CD4-positive, alpha-beta T cell treated with Interferon gamma for 1 hour (primary cell): ENCODE results near the gene TCN2.
"Not testable (repeated sequence)": the region's sequence is repeated elsewhere in the genome, so short reads cannot be mapped to it uniquely, and the experiment has no call there.

Experiments
- DNase-seq: peaks from one replicate; pipeline ENCODE4 v3.0.0-alpha.2; 2020

TCN2 gene

DNA sequence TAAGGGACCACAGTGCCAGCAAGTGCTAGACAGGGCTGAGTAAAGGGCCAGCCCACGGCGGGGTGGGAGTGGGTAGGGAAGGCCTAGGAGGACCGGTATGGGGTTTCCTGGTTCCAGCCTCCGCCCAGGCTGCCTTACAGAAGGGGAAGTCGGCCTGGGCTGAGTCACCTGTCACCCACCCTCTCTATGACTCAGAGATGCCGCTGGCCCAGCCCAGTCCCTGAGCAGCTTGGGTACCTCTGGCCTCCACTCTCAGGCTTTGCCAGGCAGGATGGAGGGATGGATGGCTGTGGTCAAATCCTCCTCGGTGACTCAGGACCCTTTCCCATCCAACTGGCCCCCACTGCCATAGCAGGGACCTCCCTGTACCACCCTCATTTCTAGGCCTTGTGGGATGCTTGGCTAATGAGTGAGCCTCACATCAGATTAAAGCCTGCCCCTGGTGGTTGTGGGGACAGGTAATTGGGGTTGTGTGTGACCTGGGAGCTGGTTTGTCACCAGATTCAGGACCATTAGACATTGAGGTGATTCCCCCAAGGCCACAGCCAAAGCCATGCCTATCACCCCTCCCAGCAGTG, 42.5 kb downstream of the TCN2 start:
- peak; percentile 69 for DNase-seq

DNA sequence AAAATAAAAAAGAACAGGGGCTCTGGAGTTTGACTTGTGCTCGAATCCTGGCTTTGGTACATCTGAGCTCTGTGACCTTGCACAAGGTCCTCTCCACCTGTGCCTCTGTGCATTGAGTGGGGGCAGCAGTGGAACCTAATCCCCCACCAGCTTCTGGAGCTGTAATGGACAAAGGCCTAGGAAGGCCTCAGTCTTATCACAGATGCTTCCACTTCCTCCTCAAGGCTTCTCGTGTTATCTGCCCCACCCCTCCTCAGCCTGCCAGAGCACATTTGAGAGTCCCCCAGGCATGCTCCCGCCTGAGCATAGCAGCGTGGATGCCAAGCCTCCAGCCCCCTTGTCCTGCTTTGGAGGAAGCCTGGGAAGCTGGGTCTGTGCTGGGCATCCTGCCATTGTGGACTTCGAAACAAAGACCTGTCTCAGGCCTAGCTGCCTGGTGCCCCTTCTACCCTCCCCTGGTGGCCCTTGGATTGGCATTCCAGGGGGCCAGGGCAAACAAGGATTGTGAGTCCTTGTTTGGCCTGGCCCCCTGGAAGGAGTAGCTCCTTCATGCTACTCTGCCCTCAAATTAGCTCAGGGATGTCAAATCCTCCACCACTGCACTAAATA, 43.6 kb downstream of the TCN2 start:
- no peak for DNase-seq

DNA sequence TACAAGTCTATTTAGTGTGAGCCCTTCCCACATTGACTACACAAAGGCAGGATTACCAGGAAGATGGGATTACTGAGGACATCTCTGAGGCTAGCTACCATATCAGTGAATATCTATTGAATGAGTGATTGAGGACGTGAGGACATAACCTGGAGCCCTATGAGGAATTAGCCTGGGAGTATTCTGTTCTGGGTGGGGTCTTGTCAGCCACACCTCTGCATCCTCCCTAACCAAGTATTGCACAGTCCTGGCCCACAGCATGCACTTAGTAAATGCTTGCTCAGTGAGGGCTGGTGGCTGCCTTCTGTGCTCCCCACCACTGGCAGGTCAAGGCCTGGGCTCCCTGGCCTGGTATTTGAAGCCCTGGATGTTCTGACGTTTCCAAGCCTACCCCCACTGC, 45.9 kb downstream of the TCN2 start:
- no peak for DNase-seq

DNA sequence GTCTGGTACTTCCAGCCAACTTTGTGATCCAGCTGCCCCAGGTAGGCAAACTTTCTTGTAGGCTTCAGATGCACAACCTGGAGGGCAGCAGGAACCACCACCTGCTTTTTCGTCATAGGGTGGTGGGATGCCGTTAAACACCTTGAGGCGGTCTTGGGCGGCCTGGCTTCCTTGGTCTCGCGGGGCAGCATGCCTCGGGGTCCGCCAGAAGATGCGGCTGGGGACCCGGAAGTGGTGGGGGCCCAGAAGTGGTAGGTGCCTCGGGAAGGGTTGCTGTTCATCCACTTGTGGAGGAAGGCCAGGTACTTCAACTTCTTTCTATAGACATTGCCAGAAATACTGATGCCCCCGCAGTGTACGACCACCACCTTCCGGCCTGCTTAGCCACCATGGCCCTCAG, 47.4 kb downstream of the TCN2 start:
- DNase-seq, result no peak

DNA sequence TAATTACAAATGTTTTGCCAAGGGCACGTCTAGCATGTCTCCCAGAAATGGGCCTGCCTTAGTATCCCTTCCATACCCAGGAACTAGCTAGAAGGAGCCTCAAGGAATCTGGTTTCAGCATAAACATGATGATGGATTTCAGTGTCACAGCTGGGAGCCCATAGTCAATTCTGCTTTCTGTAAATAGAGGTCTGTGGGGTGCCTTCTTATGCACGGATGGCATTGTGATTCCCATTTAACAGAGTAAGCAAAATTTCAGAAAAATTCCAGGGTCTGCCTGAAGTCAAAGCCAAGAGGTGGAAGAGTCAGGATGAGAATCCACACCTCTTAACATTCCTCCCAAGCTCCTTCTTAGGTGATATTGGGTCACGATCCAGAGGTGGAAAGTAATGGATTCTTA, 48.6 kb downstream of the TCN2 start:
- no peak for DNase-seq

DNA sequence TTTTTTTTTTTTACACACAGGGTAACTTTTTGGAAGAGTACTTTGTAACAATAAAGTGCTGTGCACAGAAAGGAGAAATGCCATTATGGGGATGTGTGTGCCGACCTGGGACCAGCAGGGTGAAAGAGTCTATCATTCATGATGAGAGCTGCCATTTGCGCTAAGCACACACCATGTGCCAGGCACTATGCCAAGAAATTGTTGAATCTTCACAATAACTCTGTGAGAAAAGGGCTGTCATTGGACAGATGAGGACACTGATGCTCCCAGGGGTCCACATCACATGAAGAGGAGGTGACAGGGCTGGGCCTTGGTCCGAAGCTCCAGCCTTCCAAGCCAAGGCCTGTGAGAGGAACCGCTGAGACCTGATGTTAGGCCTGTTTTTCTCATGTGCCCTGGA, 55.1 kb downstream of the TCN2 start:
- DNase-seq, result no peak

DNA sequence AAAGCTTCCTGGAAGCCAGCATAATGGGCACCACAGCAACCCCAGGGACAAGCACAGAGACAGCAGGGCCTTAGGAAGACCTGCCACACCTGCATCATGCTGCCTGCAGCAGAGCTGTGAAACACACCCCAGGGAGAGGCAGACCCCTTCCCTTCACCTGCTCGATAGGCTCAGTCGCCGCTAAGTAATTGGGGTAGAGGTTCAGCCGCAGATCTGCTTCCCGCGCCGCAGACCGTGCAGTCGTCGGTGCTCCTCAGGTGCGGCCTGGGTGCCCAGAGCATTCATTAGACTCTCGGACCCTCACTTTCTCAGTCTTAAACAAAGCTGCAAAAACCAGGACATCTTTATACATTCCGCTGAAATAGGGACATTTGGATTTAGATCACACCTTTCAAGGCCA, 57.8 kb downstream of the TCN2 start:
- DNase-seq, result no peak

DNA sequence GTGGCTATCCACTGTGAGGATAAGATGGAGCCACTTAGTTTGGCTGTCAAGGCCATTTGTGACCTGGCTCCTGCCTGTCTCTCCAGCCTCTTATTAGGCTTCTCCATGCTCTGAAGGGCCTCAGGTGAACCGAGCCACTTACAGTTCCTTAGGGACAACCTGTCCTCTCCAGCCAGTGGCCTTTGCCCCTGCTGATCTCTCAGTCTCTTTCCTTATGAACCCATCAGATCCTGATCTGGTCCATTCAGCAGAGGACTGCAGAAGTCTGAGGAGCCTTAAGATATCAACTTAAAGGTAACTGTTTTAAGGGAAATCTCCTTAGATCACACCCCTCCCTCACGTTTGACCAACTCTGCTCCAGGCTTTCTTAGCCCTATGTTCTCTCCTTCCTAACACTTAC, 58.3 kb downstream of the TCN2 start:
- DNase-seq, result no peak

DNA sequence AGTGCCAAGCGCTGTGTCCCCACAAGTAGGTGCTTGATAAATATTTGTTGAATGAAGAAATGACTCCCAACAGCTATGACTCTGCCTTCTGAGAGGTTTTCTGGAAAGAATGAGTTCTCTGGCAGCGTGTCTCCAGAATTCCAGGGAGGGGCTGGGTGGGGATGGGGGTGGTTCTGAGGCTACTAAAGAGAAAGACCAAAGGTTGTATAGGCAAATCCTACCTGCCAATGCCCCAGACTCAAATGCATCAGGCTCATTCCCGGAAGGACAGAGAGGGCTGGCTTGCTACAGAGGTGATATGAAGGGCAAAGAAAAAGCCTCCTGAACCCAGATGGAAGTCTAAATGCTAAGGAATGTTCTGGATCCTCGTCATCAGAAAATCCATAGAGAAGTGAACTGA, 58.8 kb downstream of the TCN2 start:
- no peak for DNase-seq

DNA sequence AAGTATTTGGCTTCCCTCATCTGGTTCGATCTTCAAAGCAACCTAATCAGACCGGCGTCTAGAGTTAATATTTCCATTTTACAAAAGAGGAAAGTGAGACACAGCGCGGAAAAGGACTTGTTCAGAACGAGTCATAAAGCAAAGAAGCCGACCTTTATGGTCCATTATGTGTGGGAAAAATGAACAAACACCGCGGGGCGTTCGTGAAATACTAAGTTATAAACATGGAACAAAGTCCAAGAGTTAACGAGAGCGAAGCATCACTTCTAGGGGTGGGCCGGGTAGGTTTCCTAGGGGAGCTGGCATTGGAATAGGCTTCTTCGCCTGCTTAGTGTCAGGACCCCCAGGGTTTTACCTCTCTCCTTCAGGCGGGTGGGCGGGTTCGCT, 60.1 kb downstream of the TCN2 start:
- no peak for DNase-seq

DNA sequence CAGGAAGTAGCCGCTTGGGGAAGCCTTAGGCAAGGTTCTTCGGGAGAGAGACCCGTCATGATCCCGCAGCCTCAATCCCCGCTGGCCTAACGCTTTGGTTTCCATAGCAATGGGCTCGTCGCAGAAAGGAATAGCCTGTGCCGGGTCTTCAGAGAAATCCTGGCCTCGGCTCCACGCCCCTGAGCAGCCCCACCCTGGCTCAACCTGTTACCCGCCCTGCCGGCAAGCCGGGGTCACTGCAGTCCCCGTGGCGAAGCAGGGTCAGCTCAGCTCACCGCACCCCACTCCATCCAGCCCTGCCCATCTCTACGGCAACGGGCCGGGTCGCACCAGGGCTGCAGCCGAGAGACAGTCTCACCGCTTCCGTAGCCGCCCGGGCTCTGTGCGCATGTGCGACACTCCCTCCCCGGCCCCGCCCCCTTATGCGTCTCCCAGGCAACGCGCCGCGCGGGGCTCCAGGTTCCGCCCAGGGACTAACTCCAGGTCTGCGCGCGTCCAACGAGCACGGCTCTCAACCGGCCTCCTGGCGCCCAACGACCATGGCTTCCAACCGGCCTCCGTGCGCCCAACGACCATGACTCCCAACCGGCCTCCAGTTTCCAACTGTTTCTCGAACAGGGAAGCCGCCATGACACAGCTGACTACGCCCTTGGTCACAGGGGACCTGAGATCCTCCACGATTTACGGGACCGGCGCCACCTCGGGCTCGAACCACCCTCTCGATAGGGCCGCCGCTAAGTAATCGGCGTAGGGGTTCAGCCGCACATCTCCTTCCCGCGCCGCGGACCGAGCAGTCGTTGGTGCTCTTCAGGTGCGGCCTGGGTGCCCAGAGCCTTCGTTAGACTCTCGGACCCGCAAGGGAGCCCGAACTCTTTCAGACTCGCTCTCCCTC, 60.8 kb downstream of the TCN2 start, which contains the start of gene DUSP18:
Gene DUSP18 (minus strand): TSS at position 382 of the 892 bp plus-strand sequence. CDS start 3,872 bp downstream, outside the sequence.
- peak; percentile 90 for DNase-seq

DNA sequence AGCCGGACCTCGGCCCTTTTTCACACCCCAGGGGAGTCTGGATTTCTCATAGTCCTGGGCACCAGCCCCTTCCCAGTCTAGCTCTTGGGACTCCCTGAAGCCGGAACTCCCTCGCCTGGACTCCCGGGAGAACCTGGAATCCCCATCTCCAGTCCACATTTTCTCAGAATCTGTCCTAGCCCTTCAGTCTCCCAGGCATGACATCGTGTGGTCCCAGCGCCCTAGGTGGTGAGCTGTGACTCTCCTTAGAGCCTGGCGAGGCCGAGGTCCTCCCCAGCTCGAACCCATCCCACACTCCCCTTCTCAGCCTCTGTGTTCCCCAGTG, 61.4 kb downstream of the TCN2 start:
- no peak for DNase-seq

DNA sequence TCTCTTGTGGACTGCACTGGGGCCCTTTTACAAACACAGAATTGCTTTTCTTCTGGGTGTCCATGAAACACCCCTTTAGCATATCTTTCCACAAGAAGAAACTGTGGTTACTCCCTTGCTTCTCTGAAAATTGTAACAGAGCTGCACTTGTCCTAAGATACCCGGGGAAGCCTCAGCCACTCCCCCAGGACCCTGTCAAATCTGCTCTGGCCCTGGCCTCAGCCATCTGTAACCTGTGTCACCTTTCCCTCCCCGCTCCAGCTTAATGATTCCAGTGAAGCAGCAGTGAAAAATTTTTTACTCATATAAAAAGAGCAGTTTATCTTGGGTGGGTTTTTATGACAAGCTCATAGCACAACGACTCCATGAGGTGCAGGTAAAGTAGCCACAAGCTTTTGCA, 64.1 kb downstream of the TCN2 start:
- no peak for DNase-seq

DNA sequence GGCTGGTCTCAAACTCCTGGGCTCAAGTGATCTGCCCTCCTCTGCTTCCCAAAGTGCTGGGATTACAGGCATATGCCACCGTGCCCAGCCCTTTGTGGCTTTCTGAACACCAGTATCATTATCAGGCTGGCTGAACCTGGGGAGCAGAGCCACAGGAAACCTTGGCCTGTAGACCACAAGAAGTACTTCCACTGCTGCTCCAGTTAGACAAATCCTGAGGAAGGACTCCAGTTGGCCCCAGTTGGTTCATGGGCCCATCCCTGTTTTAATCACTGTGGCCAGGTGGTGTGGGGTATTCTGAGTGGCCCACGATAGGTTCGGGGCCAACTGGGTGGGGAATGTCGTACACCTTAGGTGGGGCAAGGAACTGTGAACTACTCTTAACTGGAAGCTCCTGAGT, 66.2 kb downstream of the TCN2 start:
- DNase-seq, result no peak

DNA sequence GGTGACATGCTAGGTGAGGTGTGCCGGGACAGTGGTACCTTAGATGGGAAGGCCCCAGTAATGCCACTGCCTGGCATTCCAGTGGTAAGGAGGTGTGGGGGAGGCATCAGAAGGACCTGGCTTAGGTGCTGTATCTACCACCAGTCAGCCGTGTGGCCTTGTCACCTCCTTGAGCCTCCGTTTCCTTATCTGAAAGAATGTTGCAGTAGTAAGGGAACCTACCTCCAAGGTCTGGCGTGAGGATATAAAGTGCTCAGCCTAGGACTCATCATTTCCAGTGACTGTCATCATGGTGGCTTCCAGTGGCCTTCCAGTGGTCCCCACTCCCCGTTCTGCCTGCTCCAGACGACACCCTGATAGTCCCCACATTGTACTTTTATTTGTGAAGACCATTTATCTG, 67.5 kb downstream of the TCN2 start:
- DNase-seq, result no peak

DNA sequence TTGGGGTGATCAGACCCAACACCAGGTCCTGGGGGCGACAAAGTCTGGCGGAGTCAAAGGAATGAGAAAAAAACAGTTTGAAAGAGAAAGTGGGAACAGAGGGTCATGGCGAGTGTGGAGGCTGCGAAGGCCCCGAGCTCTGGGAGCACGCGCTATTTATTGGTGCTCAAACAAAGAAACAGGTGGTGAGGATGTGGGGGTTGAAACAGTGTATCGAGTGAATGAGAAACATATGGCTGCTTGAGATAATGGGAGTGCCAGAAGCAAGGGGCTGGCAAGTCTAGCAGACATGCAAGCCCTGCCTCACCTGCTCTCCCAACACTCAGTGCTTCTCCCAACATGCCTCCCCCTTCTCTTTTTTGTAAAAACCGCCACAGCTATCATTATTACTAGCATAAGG, 68.5 kb downstream of the TCN2 start:
- no peak for DNase-seq

DNA sequence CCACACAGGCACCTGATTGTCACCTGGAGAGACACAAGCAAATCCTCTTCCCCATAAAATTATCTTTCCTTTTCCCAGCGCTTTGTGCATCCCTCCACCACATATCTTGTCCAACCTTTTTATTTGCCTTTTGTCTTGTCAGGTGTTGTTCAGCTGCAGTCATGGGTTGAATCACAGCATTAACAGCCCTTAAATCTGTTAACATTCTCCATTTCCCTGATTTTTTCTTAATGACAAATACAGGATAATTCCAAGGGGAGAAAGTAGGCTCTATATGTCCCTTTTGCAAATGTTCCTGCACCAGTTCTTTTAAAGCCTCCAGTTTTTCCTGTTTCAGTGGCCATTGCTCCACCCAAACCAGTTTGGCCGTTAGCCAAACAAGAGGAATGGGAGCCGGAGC, 69.6 kb downstream of the TCN2 start:
- not testable (repeated sequence) for DNase-seq
